Measurements from ENCODE around the gene KLC1. TPM values are rescaled to one million over a fixed set of nuclear protein-coding genes. Genes with fewer than 3 reads are reported as not detected.

The KLC1 gene
- total and polyA plus RNA-seq, 2 of the 13 experiments (the other 11 are each of a cell fraction or from before 2014, with no cell fraction given) = 53.2 to 63.5 TPM

GRCh38 chr14:103628221-103628683 lies 759 bp upstream of the KLC1 start (continued):
- TF ChIP-seq HIC2 (CRISPR knock-in tag; IDR thresholded peaks at IDR 0.05; ENCODE audit: low read depth) (no peak), MEF2D (CRISPR knock-in tag; IDR thresholded peaks at IDR 0.05) (no peak), CREM (IDR thresholded peaks at IDR 0.05) (no peak), CREM (CRISPR knock-in tag; IDR thresholded peaks at IDR 0.05) (no peak), KLF9 (CRISPR knock-in tag; IDR thresholded peaks at IDR 0.05; ENCODE audit: low read depth) (no peak), ZNF430 (CRISPR knock-in tag; IDR thresholded peaks at IDR 0.05) (no peak), KAT2B (IDR thresholded peaks at IDR 0.05; ENCODE audit: borderline replicate concordance, low read depth, low read length) (no peak), ZNF577 (CRISPR knock-in tag; IDR thresholded peaks at IDR 0.05; ENCODE audit: borderline replicate concordance, low read depth) (no peak), RCOR2 (CRISPR knock-in tag; IDR thresholded peaks at IDR 0.05) (no peak), FOXO4 (CRISPR knock-in tag; conservative IDR thresholded peaks at IDR 0.05) (0 out of 2 replicates have a peak, but pooled peaks have one; percentile 86), ZNF547 (CRISPR knock-in tag; IDR thresholded peaks at IDR 0.05) (no peak), MYPOP (CRISPR knock-in tag; IDR thresholded peaks at IDR 0.05) (peak; percentile 13; the same call in 1 of the 2 replicates), ZFP36L2 (CRISPR knock-in tag; IDR thresholded peaks at IDR 0.05) (no peak), ZFAT (CRISPR knock-in tag; conservative IDR thresholded peaks at IDR 0.05) (no peak), NFE2L1 (CRISPR knock-in tag; IDR thresholded peaks at IDR 0.05; ENCODE audit: borderline replicate concordance) (no peak), ZNF709 (CRISPR knock-in tag; IDR thresholded peaks at IDR 0.05) (no peak), NR2C2 (CRISPR knock-in tag; IDR thresholded peaks at IDR 0.05; ENCODE audit: borderline replicate concordance) (peak; percentile 66), CSRNP2 (CRISPR knock-in tag; conservative IDR thresholded peaks at IDR 0.05; ENCODE audit: low read depth) (no peak), ZNF20 (CRISPR knock-in tag; IDR thresholded peaks at IDR 0.05) (0 out of 2 replicates have a peak, but pooled peaks have one; percentile 21), GABPB1 (CRISPR knock-in tag; IDR thresholded peaks at IDR 0.05) (0 out of 2 replicates have a peak, but pooled peaks have one; percentile 33), ZC3H4 (CRISPR knock-in tag; IDR thresholded peaks at IDR 0.05; ENCODE audit: borderline replicate concordance) (peak; percentile 84; the same call in 1 of the 2 replicates), CEBPG (CRISPR knock-in tag; IDR thresholded peaks at IDR 0.05) (no peak), SIN3A (IDR thresholded peaks at IDR 0.05; ENCODE audit: borderline replicate concordance, low read depth, low read length) (peak; percentile 37; the same call in 1 of the 2 replicates), GTF3A (CRISPR knock-in tag; conservative IDR thresholded peaks at IDR 0.05) (no peak), ZNF225 (CRISPR knock-in tag; IDR thresholded peaks at IDR 0.05) (no peak), PAWR (CRISPR knock-in tag; IDR thresholded peaks at IDR 0.05; ENCODE audit: borderline replicate concordance) (no peak), NR3C1 (CRISPR knock-in tag; IDR thresholded peaks at IDR 0.05) (no peak), ZNF546 (CRISPR knock-in tag; conservative IDR thresholded peaks at IDR 0.05) (no peak)

All from HepG2 (cell line).